CD4-positive, alpha-beta T cell (primary cell): Measurements from ENCODE around the gene DOCK4. TPM values are rescaled to one million over a fixed set of nuclear protein-coding genes. Genes with fewer than 3 reads are reported as not detected.
A peak's percentile ranks its signal among the peaks of the same experiment; 100 is the strongest.

ENCODE experiments used
- ATAC-seq: fragments of 200-7000 bp; cut with Tn5 transposase; one replicate; pipeline ENCODE4 v1.10.0; 2022; ENCODE audit warnings: mild to moderate bottlenecking; ENCODE audit not compliant: poor library complexity
- CTCF ChIA-PET: fragments of 350-600 bp; sonication (Branson Sonifier 250); formaldehyde crosslinking; loops from one replicate; lab custom pipeline; 2021; ENCODE audit warnings: antibody characterized with exemption, inconsistent platforms; lab: Charles Lee
- POLR2A ChIA-PET: fragments of 350-600 bp; sonication (Branson Sonifier 250); formaldehyde crosslinking; loops from one replicate; lab custom pipeline; 2021; ENCODE audit warnings: antibody characterized with exemption, inconsistent platforms; lab: Charles Lee
- DNase-seq, 14 experiments: peaks; one replicate each; pipeline ENCODE4 v3.0.0-alpha.2; 2013 to 2020; ENCODE audit warnings: mixed read lengths in 2 of 14
- H3K27ac ChIP-seq, 2 donors: one replicate each; pipeline versions ENCODE4 v1.5.1 to v1.7.0; 2013; ENCODE audit warnings: low read length in 2 of 2, low read depth in 1 of 2, mild to moderate bottlenecking in 1 of 2
- H3K27me3 ChIP-seq, 2 experiments: 1 replicate in 1 of 2; 2 replicates in 1 of 2; pipeline versions ENCODE4 v1.6.1 to v1.7.0; 2013; ENCODE audit warnings: low read length in 2 of 2, control low read depth in 1 of 2, mild to moderate bottlenecking in 1 of 2, moderate library complexity in 1 of 2; ENCODE audit not compliant: insufficient read depth in 2 of 2, control insufficient read depth in 1 of 2
- H3K36me3 ChIP-seq: one replicate; pipeline ENCODE4 v1.6.1; 2013; ENCODE audit warnings: low read length, control low read depth; ENCODE audit not compliant: insufficient read depth
- H3K4me1 ChIP-seq: one replicate; pipeline ENCODE4 v1.6.1; 2013; ENCODE audit warnings: low read length, control low read depth; ENCODE audit not compliant: insufficient read depth
- H3K4me3 ChIP-seq: one replicate; pipeline ENCODE4 v1.5.1; 2013; ENCODE audit warnings: mild to moderate bottlenecking, low read length, moderate library complexity
- H3K9me3 ChIP-seq, 2 experiments: 1 replicate in 1 of 2; 2 replicates in 1 of 2; pipeline versions ENCODE4 v1.6.1 to v1.7.0; 2013; ENCODE audit warnings: low read length in 2 of 2, mild to moderate bottlenecking in 2 of 2, control low read depth in 1 of 2, moderate library complexity in 1 of 2; ENCODE audit not compliant: control insufficient read depth in 1 of 2, insufficient read depth in 1 of 2
- H3K27ac Mint-ChIP-seq: one replicate; pipeline ENCODE4 v1.8.0; 2020; ENCODE audit warnings: mixed read lengths
- H3K27me3 Mint-ChIP-seq: one replicate; pipeline ENCODE4 v1.8.0; 2021; ENCODE audit warnings: mixed read lengths
- H3K36me3 Mint-ChIP-seq: one replicate; pipeline ENCODE4 v1.8.0; 2021; ENCODE audit warnings: low read depth, mixed read lengths
- H3K4me1 Mint-ChIP-seq: one replicate; pipeline ENCODE4 v1.8.0; 2021; ENCODE audit warnings: low read depth, mixed read lengths
- H3K4me3 Mint-ChIP-seq: one replicate; pipeline ENCODE4 v1.8.0; 2020; ENCODE audit warnings: mild to moderate bottlenecking, mixed read lengths
- H3K9me3 Mint-ChIP-seq: one replicate; pipeline ENCODE4 v1.8.0; 2020; ENCODE audit warnings: mixed read lengths
- CTCF ChIP-seq: fragments of 200-600 bp; IDR thresholded peaks from one replicate; pipeline ENCODE4 v1.8.0; 2022; ENCODE audit warnings: antibody characterized with exemption, mild to moderate bottlenecking
- intact Hi-C, 2 experiments: fragments of 100-400 bp; cut with DNase I in 1 of 2; cut with micrococcal nuclease in 1 of 2; formaldehyde crosslinking; loops; one replicate each; pipeline versions ENCODE4 v1.15.1 to v1.9.0; 2023 to 2025; cut with DNase I, micrococcal nuclease
- total RNA-seq, 174 experiments: library from RNA in 2 of 174; stranded (reverse) in 2 of 174; gene quantifications; one replicate each; pipeline ENCODE4 v1.2.3 and lab custom pipeline; 2021 to 2026

DOCK4 gene
- total RNA-seq, 2 experiments from 2014 or later, result 0.31 to 0.38 TPM

GRCh38 chr7:112115880-112116279, 90.3 kb downstream of the DOCK4 start:
- Histone ChIP-seq H3K36me3 (no peaks in the 10 kb centered on the region), H3K4me1 (no peaks in the 10 kb centered on the region), H3K4me3 (no peak overlapping the region), H3K27me3 (no peaks in the 10 kb centered on the region), H3K9me3 (no peaks in the 10 kb centered on the region), H3K27ac (no peak overlapping the region)
- DNase-seq (no peak), ATAC-seq (no peak)
- no peak overlapping the region for H3K4me3 Mint-ChIP-seq
- no peaks in the 10 kb centered on the region for H3K4me1 Mint-ChIP-seq
- ChIA-PET POLR2A (no interaction called here), CTCF (no interaction called here)
- H3K27ac Mint-ChIP-seq, result no peak overlapping the region
- intact Hi-C loops, result no loop called here
- H3K27me3 Mint-ChIP-seq, result no peaks in the 10 kb centered on the region
- no peaks in the 10 kb centered on the region for H3K9me3 Mint-ChIP-seq
- TF ChIP-seq CTCF, result no peak
- no peaks in the 10 kb centered on the region for H3K36me3 Mint-ChIP-seq

- no peaks in the 10 kb centered on the region for H3K9me3 Mint-ChIP-seq
- Histone ChIP-seq H3K4me3 (no peak overlapping the region), H3K4me1 (no peaks in the 10 kb centered on the region), H3K36me3 (no peaks in the 10 kb centered on the region), H3K9me3 (no peaks in the 10 kb centered on the region), H3K27ac (no peak overlapping the region), H3K27me3 (no peaks in the 10 kb centered on the region)
- no peak overlapping the region for H3K27ac Mint-ChIP-seq
- CTCF ChIA-PET, result no interaction called here
- POLR2A ChIA-PET, result no interaction called here
- no peak for TF ChIP-seq CTCF
- no peak overlapping the region for H3K4me3 Mint-ChIP-seq
- DNase-seq, result no peak
- H3K36me3 Mint-ChIP-seq, result no peaks in the 10 kb centered on the region
- intact Hi-C loops, result no loop called here
- no peak for ATAC-seq
- H3K27me3 Mint-ChIP-seq, result no peaks in the 10 kb centered on the region
- no peaks in the 10 kb centered on the region for H3K4me1 Mint-ChIP-seq
Measured at GRCh38 chr7:112113913-112114575, 92.2 kb downstream of the DOCK4 start.

- H3K27me3 Mint-ChIP-seq, result no peaks in the 10 kb centered on the region
- Histone ChIP-seq H3K4me1 (no peaks in the 10 kb centered on the region), H3K36me3 (no peaks in the 10 kb centered on the region), H3K9me3 (no peaks in the 10 kb centered on the region), H3K27me3 (no peaks in the 10 kb centered on the region), H3K4me3 (no peak overlapping the region), H3K27ac (no peak overlapping the region)
- ATAC-seq (no peak), DNase-seq (peak in 2 of 14 experiments; percentile 25 to 42)
- H3K4me3 Mint-ChIP-seq, result no peak overlapping the region
- no peaks in the 10 kb centered on the region for H3K4me1 Mint-ChIP-seq
- ChIA-PET POLR2A (no interaction called here), CTCF (no interaction called here)
- no peaks in the 10 kb centered on the region for H3K9me3 Mint-ChIP-seq
- H3K27ac Mint-ChIP-seq, result no peak overlapping the region
- H3K36me3 Mint-ChIP-seq, result no peaks in the 10 kb centered on the region
- intact Hi-C loops, result no loop called here
- TF ChIP-seq CTCF, result no peak
Measured at GRCh38 chr7:112112822-112113255, 93.4 kb downstream of the DOCK4 start.
